Fibroblast of lung (primary cell): ENCODE results near the gene CREB5. TPM values are rescaled to one million over a fixed set of nuclear protein-coding genes. Genes with fewer than 3 reads are reported as not detected.
"Not testable (repeated sequence)": the region's sequence is repeated elsewhere in the genome, so short reads cannot be mapped to it uniquely, and the experiment has no call there.

Source experiments
- DNase-seq, 2 donors: peaks; one replicate each; pipeline versions ENCODE4 v3.0.0 to v3.0.0-alpha.2; 2010; ENCODE audit warnings: low read depth in 2 of 2
- H2AFZ ChIP-seq: 2 replicates; pipeline ENCODE4 v1.5.1; 2012; ENCODE audit warnings: low read length, control low read depth, inconsistent platforms
- H3K27ac ChIP-seq: 2 replicates; pipeline ENCODE4 v1.5.1; 2011; ENCODE audit warnings: low read length, control low read depth; ENCODE audit not compliant: insufficient read depth
- H3K27me3 ChIP-seq: 2 replicates; pipeline ENCODE4 v1.5.1; 2011; ENCODE audit warnings: mild to moderate bottlenecking, low read length; ENCODE audit not compliant: control insufficient read depth, insufficient read depth
- H3K36me3 ChIP-seq: 2 replicates; pipeline ENCODE4 v1.5.1; 2011; ENCODE audit warnings: low read length; ENCODE audit not compliant: control insufficient read depth, insufficient read depth
- H3K4me1 ChIP-seq: 2 replicates; pipeline ENCODE4 v1.5.1; 2011; ENCODE audit warnings: low read length; ENCODE audit not compliant: control insufficient read depth, insufficient read depth; ENCODE audit errors: extremely low read depth
- H3K4me2 ChIP-seq: 2 replicates; pipeline ENCODE4 v1.5.1; 2011; ENCODE audit warnings: low read length, control low read depth; ENCODE audit not compliant: insufficient read depth; ENCODE audit errors: extremely low read depth
- H3K4me3 ChIP-seq, 4 experiments: fragments of 200-600 bp in 1 of 4; sonication (generic) in 1 of 4; replicated peaks in 1 of 4; 2 replicates each; pipeline ENCODE4 v1.5.1; 2011 to 2016; ENCODE audit warnings: low read length in 4 of 4, low read depth in 3 of 4, mild to moderate bottlenecking in 3 of 4, control low read depth in 2 of 4, inconsistent platforms in 1 of 4, mixed read lengths in 1 of 4; ENCODE audit not compliant: insufficient read depth in 1 of 4; ENCODE audit errors: control extremely low read depth in 1 of 4
- H3K79me2 ChIP-seq: 2 replicates; pipeline ENCODE4 v1.5.1; 2012; ENCODE audit warnings: mild to moderate bottlenecking, low read length, inconsistent platforms; ENCODE audit not compliant: control insufficient read depth, insufficient read depth
- H3K9ac ChIP-seq: 2 replicates; pipeline ENCODE4 v1.5.1; 2011; ENCODE audit warnings: mild to moderate bottlenecking, low read length, control low read depth; ENCODE audit not compliant: insufficient read depth
- H3K9me3 ChIP-seq: 2 replicates; pipeline ENCODE4 v1.5.1; 2012; ENCODE audit warnings: low read depth, low read length; ENCODE audit not compliant: control insufficient read depth, insufficient read depth
- H4K20me1 ChIP-seq: 2 replicates; pipeline ENCODE4 v1.5.1; 2011; ENCODE audit warnings: low read length; ENCODE audit not compliant: control insufficient read depth, insufficient read depth; ENCODE audit errors: extremely low read depth
- EZH2 ChIP-seq: IDR thresholded peaks from 2 replicates; pipeline ENCODE4 v1.5.1; 2012; ENCODE audit warnings: low read length, control low read depth, mild to moderate bottlenecking; ENCODE audit errors: missing control alignments
- polyA plus RNA-seq, 2 donors: library from polyadenylated mRNA; depleted of rRNA in 1 of 2; stranded (reverse) in 1 of 2; unstranded in 1 of 2; fragments of >200 nt; gene quantifications; 2 replicates each; pipeline ENCODE4 v1.2.1, GENCODE V29; 2011 to 2012; ENCODE audit warnings: missing spikeins in 1 of 2
- total RNA-seq: library from RNA; depleted of rRNA; stranded (reverse); fragments of >200 nt; gene quantifications from 2 replicates; pipeline ENCODE4 v1.2.1, GENCODE V29; 2014
- TF ChIP-seq, protein P1 (sequence below), 2 donors: IDR thresholded peaks in 1 of 2; conservative IDR thresholded peaks in 1 of 2; 1 replicate in 1 of 2; 2 replicates in 1 of 2; pipeline ENCODE4 v1.5.1; 2011 to 2012; ENCODE audit warnings: low read length in 2 of 2, control low read depth in 1 of 2, inconsistent platforms in 1 of 2, low read depth in 1 of 2, mild to moderate bottlenecking in 1 of 2

The CREB5 gene
- total and polyA plus RNA-seq, 2 donors (not counting 1 experiment from before 2014, with no cell fraction given), result 8.2 to 28.4 TPM

DNA sequence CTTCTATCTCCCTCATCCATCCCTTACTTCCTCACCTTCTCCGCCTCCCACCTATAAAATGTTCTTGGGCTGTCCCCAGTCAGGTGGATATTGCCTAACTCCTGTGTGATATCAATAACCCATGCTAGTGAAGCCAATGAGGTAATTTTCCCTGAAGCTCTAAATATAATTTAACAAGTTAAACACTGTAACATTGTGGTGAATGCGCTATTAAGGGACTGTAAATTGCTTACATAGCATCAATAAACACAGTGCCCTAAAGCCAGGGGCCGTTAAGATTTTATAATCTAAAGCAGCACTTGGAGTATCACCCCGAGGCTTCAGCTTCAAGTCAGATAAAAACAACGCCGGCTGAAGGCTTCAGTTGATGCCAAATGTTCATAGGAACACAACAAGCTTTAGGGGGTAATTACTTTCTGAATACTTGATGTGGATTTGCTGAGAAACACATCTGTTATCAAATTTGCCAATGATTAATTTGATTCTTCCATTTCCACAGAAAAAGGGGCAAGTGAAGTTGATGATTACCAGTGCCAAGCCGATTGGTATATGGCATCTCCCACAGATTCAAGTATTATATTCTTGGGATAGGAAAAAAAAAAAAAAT lies 138.4 kb downstream of the CREB5 start:
- no peaks in the 10 kb centered on the region for H3K9me3 ChIP-seq
- no peaks in the 10 kb centered on the region for H3K36me3 ChIP-seq
- H3K4me1 ChIP-seq, result no peaks in the 10 kb centered on the region
- TF ChIP-seq, protein P1, sequence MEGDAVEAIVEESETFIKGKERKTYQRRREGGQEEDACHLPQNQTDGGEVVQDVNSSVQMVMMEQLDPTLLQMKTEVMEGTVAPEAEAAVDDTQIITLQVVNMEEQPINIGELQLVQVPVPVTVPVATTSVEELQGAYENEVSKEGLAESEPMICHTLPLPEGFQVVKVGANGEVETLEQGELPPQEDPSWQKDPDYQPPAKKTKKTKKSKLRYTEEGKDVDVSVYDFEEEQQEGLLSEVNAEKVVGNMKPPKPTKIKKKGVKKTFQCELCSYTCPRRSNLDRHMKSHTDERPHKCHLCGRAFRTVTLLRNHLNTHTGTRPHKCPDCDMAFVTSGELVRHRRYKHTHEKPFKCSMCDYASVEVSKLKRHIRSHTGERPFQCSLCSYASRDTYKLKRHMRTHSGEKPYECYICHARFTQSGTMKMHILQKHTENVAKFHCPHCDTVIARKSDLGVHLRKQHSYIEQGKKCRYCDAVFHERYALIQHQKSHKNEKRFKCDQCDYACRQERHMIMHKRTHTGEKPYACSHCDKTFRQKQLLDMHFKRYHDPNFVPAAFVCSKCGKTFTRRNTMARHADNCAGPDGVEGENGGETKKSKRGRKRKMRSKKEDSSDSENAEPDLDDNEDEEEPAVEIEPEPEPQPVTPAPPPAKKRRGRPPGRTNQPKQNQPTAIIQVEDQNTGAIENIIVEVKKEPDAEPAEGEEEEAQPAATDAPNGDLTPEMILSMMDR (conservative IDR thresholded peaks at IDR 0.05 in 1 of 2, IDR thresholded peaks at IDR 0.05 in 1 of 2; ENCODE audit: low read depth in 1 of 2, low read length in 2 of 2), result no peak
- TF ChIP-seq EZH2, result no peak
- no peak for DNase-seq
- H3K27ac ChIP-seq, result no peak overlapping the region
- no peak overlapping the region for H3K9ac ChIP-seq
- H4K20me1 ChIP-seq, result peaks cover 1% of the 10 kb centered on the region
- H3K27me3 ChIP-seq, result no peaks in the 10 kb centered on the region
- H3K4me2 ChIP-seq, result no peak overlapping the region
- H2AFZ ChIP-seq, result no peak overlapping the region
- no peaks in the 10 kb centered on the region for H3K79me2 ChIP-seq
- no peak overlapping the region for H3K4me3 ChIP-seq

DNA sequence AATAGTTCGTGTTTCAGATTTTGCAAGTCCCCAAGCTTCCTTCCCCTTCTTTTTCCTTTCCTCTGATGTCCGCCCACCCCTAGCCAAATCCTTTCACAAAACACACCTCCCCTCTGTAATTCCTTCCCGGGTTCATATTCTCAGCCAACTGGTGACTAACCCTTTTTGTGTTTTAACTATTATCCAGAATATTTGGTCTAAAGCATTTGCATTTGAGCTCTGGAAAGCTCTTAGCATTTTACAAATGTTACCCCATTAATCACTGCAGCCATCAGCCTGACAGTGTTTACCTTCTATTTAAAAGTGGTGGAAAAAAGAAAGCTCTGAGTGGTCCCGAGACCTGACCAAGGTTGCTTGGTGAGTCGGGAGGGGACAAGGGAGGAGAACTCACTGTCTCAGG lies 139.0 kb downstream of the CREB5 start:
- Histone ChIP-seq H3K36me3 (no peaks in the 10 kb centered on the region), H3K4me2 (no peak overlapping the region), H3K9me3 (no peaks in the 10 kb centered on the region), H3K9ac (no peak overlapping the region), H3K79me2 (no peaks in the 10 kb centered on the region), H3K27ac (no peak overlapping the region), H3K4me1 (no peaks in the 10 kb centered on the region), H4K20me1 (peaks cover 1% of the 10 kb centered on the region), H3K4me3 (no peak overlapping the region), H3K27me3 (no peaks in the 10 kb centered on the region), H2AFZ (no peak overlapping the region)
- TF ChIP-seq, protein P1 (conservative IDR thresholded peaks at IDR 0.05 in 1 of 2, IDR thresholded peaks at IDR 0.05 in 1 of 2; ENCODE audit: low read depth in 1 of 2, low read length in 2 of 2), result no peak
- DNase-seq, result peak; percentile 36 to 82

DNA sequence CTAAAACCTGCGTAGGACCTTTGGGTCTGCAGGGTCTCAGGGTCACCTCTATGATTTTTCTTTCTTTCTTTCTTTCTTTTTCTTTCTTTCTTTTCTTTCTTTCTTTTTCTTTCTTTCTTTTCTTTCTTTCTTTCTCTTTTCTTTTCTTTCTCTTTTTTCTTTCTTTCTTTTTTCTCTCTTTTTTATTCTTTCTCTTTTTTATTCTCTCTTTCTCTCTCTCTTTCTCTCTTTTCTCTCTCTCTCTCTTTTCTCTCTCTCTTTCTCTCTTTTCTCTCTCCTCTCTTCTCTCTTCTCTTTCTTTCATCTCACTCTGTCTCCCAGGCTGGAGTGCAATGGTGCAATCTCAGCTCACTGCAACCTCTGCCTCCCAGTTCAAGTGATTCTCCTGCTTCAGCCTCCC lies 139.4 kb downstream of the CREB5 start:
- not testable (repeated sequence) for H4K20me1 ChIP-seq, H3K36me3 ChIP-seq, H3K4me1 ChIP-seq, H3K79me2 ChIP-seq, H3K27me3 ChIP-seq, H2AFZ ChIP-seq, DNase-seq, H3K4me3 ChIP-seq, H3K27ac ChIP-seq, H3K4me2 ChIP-seq, H3K9me3 ChIP-seq, H3K9ac ChIP-seq
